NCI-H2081 (cell line): ENCODE results near the gene ABI3.
"Not testable (repeated sequence)": the region's sequence is repeated elsewhere in the genome, so short reads cannot be mapped to it uniquely, and the experiment has no call there.

Experiments
- DNase-seq, 2 experiments: peaks; one replicate each; lab custom pipeline; 2025; lab: John Stamatoyannopoulos, UW

ABI3 gene

GRCh38 chr17:49210158-49211029, at the start of gene ABI3, which contains the start of gene GNGT2:
ABI3 (plus strand) TSS chr17:49210707; CDS start chr17:49210725, 18 bp downstream.
GNGT2 (minus strand) TSS chr17:49210574; CDS start chr17:49207422, 3,152 bp downstream.
- no peak for DNase-seq

GRCh38 chr17:49162866-49163265, 47.6 kb upstream of the ABI3 start:
- no peak for DNase-seq

DNA sequence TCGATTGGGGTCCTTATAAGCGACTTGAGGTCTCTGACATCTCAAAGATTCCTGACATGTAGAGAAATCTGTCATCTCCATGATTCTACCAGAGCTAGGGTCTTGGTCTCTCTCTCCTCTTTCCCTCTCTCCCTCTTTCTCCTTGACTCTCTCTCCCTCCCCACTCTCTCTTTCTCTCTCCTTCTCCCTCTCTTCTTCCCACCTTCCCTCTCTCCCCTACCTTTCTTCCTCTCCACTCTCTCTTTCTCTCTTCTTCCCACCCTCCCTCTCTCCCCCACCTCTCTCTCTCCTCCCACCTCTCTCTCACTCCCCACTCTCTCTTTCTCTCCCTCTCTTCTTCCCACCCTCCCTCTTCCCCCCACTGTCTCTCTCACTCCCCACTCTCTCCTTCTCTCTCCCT, 45.4 kb upstream of the ABI3 start:
- DNase-seq = no peak

GRCh38 chr17:49168706-49169105, 41.8 kb upstream of the ABI3 start:
- no peak for DNase-seq

DNA sequence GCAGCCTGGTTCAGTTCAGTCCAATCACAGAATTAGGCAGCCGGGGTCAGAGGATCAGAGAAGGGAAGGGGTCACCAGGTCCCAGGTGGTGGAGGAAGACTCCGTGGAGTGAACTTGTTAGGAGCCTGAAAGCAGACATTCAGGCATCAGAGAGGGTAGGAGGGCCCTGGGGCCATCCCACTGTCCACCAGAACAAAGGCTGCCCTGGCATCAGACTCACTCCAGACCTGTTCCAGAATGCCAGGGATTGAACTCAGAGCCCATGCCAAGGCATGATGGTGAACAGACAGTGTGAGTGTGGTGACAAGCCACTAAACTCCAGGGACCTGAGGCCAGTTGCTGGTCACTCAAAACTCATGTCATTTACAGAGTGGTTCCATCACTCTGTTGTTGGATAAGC, 40.3 kb upstream of the ABI3 start:
- no peak for DNase-seq

DNA sequence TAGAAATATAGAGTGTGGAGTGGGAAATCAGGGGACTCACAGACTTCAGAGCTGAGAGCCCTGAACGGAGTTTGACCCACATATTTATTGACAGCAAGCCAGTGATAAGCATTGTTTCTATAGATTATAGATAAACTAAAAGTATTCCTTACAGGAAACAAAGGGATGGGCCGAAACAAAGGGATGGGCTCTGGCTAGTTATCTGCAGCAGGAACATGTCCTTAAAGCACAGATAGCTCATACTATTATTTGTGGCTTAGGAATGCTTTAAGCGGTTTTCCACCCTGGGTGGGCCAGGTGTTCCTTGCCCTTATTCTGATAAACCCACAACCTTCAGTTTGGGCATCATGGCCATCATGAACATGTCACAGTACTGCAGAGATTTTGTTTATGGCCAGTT, 39.8 kb upstream of the ABI3 start:
- not testable (repeated sequence) for DNase-seq

DNA sequence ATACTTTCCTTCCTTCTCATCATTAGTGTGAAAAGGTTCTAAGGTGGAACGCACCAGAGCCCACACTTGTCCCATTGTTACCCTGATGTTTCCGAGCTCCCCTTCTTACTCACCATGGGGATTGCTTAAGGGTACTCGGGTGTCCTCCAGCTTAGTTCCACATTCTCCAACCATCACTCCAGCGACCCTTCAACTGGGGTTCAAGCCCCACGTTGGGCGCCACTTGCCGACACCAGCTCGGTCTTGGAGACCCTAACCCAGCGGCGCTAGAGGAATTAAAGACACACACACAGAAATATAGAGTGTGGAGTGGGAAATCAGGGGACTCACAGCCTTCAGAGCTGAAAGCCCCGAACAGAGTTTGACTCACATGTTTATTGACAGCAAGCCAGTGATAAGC, 34.5 kb upstream of the ABI3 start:
- DNase-seq = not testable (repeated sequence)

DNA sequence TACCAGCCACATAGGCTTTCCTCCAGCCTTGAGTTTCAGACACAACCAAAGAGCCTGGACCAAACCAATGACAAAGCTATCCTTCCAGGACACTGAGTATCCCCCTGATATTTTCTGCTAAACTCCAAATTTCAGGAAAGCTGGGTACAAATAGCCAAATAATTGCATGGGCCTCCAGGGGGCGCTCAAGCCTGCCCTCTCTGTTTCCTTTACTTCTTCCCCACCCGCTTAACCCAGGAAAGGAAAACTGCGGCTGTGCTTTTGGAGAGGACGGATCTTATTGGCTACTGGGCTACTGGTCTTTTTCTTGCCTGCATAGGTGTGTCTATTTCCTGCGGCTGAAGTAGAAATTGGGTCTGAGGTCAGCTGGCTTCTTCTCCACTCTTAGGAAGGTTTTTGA, 30.2 kb upstream of the ABI3 start:
- peak; percentile 52 to 54 for DNase-seq

DNA sequence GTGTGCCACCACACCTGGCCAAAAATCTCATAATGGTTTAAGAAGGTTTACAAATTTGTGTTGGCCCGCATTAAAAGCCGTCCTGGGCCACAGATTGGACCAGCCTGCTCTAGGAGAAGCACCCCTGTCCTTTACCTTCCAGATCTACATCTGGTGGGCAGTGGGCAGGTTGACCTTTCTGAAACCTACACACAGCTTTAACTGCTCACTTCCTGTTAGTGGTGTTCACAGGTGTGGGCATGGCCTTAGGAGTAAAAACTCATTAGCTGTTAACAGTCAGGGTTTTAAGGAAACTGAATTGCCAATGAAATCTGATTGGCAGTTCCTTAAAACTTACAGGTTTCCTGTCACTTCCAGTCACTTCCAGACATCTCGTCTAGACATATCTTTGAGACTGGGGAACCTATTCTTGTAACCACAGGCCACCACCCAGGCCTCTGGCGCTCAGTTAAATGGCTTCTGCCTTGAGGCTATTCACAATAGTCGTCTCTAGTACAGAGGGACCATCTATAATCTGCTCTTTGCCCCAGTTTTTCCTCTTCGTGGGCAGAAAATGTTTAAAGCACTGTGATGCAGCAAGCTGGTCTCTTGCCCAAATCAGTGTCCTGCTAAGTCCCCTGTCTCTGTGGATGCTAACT, 29.4 kb upstream of the ABI3 start:
- DNase-seq = no peak

DNA sequence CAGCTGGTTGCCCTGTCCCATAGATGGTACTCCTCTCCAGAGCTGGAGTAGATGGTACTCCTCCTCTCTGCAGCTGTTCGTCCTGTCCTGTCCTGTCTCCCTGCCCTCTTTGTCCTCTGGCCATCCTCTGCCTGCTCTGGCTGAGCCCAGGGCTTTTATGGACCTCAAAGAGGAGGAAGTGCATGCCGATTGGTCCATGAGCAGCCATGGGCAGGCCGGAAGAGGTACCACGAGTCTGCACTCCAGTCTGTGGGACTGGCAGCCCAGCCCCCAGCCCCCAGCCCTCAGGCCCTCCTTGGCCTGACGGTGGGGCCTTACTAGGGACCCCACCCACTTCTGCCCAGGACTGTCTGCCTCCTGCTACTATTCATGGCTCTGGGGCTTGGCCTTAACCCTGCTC, 27.2 kb upstream of the ABI3 start:
- no peak for DNase-seq

DNA sequence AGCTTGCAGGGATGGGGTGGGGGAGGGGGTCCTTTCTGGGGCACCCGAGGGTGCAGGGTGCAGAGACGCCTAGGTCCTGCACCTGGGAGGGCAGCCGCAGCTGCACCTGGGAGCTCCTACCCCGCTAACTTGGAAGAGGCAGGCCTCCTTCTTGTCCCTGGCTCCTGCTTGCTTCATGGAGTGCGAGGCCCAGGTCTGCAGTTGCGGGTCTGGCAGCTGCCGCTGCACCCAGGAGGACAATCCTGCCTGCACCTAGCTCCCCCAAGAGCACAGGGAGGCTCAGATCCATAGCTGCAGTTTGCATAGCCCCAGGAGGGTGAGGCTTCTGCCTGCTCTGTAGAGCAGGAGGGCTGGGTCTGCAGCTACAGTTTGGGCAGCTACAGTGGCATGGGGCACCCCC, 26.7 kb upstream of the ABI3 start:
- DNase-seq = no peak

- not testable (repeated sequence) for DNase-seq
These were observed 26.0 kb upstream of the ABI3 start for GRCh38 chr17:49184522-49184921.

GRCh38 chr17:49185381-49185780, 25.1 kb upstream of the ABI3 start:
- DNase-seq = not testable (repeated sequence)

DNA sequence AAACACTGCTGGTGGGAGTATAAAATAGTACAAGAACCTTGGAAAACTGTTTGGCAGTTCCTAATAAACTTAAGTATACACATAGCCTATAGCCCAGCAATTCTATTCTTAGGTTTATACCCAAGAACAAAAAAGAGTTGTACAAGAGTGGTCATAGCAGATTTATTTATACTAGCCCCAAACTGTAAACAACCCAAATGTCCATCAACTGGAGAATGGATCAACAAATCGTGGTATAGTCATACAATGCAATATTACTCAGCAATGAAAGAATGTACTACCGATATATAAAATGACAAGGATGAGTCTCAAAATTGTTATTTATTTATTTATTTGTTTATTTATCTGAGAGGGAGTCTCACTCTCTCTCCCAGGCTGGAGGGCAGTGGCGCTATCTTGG, 23.2 kb upstream of the ABI3 start:
- no peak for DNase-seq

DNA sequence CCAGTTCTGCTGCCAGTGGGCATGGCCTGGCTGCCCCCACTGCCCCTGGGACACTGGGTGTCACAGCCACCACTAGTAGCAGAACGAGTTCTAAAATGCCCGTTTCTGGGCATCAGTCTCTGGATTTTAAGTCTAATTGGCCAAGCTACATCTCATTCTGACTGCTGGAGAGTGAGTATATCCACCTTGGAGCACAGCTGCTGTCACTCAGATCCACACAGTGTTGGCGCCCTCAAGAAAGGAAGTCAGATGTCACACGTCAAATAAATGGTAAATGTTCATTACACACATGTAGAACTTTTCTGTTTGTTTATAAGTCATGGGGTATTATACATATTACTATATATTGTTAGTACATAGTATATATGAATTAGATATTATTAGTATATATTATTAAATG, 19.6 kb upstream of the ABI3 start:
- peak in 1 of 2 experiments; percentile 12 for DNase-seq

- no peak for DNase-seq
These were observed 19.0 kb upstream of the ABI3 start for GRCh38 chr17:49191409-49191916.

DNA sequence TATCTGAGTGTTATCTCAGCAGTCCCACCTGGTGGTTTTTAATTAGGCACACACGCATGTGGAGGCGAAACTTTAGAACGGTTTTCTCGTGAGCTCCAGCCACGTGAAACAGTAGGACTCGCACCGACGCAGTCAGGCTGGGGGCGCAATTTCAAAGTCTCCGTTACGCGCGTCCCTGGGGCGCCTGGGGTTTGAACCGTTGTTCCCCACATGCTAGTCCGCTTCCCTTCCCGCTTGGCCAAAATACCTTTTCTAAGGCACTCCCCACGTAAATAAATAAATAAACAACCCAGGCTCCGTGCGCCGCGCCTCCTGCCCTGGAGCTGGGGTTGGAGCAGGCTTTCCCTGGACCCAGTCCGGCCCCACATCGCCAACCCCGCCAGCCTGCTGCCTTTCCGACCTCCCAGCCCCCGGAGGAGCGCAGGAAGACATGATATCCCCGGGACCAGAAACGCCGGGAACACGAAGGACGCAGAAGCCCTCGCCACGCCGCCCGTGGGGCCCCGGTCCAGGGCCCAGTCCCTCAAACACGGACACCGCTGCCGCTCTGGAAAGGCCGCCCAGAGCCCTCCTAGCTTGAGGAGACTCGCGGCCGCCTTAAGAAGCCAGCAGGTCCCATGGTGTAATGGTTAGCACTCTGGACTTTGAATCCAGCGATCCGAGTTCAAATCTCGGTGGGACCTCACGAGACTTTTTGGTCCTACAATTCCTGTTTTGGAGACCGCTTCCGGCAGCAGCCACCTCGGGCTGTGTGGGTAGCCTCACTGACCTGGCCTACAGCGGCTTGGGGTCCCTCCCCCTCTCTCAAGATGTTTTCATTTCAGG, 18.4 kb upstream of the ABI3 start:
- peak; percentile 95 to 96 for DNase-seq

DNA sequence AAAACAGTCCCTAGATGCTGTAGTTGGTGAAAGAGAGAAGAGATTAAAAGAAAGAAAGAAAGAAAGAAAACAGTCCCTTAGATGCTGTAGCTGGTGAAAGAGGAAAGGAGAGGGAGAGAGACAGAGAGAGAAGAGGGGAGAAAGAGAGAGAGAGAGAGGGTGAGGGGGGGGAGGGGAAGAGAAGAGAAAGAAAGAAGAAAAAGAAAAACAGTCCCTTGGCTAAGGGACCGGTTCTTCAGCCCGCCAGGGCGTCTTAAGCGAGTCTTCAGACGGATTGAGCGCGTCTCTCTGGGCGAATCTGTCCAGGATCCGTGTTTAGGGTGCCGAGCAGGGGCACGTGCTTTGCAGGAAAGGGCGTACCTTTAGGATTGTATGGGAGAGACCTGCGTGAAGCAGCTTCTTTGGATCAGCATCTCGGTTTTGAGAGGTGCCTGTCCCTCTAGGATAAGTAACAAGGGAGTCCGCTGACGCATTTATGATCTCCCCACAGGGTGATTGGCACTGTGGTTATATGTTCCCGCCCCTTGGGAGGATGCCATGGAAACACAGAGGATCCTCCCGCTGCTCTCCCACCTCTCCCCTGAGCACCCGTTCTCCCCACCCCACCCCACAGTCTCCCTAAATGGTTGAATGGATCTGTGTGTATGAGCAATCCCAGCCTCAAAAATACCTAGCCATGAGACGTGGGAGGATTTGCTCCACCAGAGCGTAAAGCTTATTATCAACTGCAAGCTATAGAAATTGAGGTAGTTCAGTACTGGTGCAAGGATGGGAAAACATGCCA, 16.8 kb upstream of the ABI3 start:
- peak; percentile 69 to 83 for DNase-seq

DNA sequence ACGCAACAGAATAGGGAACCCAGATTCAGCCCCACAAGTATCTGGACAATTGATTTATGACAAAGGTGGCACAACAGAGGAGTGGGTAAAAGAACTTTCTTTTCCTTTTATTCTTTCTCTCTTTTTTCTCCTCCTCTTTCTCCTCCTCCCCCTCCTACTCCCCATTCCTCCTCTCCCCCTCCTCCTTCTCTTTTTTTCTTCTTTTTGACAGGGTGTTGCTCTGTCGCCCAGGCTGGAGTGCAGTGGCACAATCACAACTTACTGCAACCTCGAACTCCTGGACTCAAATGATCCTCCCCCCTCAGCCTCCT, 16.3 kb upstream of the ABI3 start:
- no peak for DNase-seq

GRCh38 chr17:49195751-49196150, 14.8 kb upstream of the ABI3 start:
- no peak for DNase-seq

- DNase-seq = no peak
These were observed 14.0 kb upstream of the ABI3 start for GRCh38 chr17:49196520-49196919.
